Naive thymus-derived CD4-positive, alpha-beta T cell (primary cell): ENCODE measurements around the gene RAD51B. TPM values are rescaled to one million over a fixed set of nuclear protein-coding genes. Genes with fewer than 3 reads are reported as not detected.

Source experiments
- ATAC-seq: fragments of 150-1000 bp; cut with Tn5 transposase; 2 replicates; pipeline ENCODE4 v1.10.0; 2021; ENCODE audit warnings: mild to moderate bottlenecking, moderate library complexity
- CTCF ChIA-PET: fragments of 350-600 bp; sonication (Branson Sonifier 250); formaldehyde crosslinking; loops from one replicate; lab custom pipeline; 2021; ENCODE audit warnings: antibody characterized with exemption; lab: Charles Lee
- POLR2A ChIA-PET: fragments of 350-600 bp; sonication (Branson Sonifier 250); formaldehyde crosslinking; loops from one replicate; lab custom pipeline; 2021; ENCODE audit warnings: antibody characterized with exemption, inconsistent platforms; lab: Charles Lee
- DNase-seq, 9 donors: peaks; one replicate each; pipeline versions ENCODE4 v3.0.0 to v3.0.0-alpha.2; 2020 to 2022; ENCODE audit warnings: mixed read lengths in 1 of 9
- H3K27ac ChIP-seq: one replicate; pipeline ENCODE4 v1.7.0; 2013; ENCODE audit warnings: mild to moderate bottlenecking, low read depth, low read length, moderate library complexity
- H3K27me3 ChIP-seq, 2 donors: one replicate each; pipeline ENCODE4 v1.7.0; 2013; ENCODE audit warnings: low read length in 2 of 2, mild to moderate bottlenecking in 2 of 2, moderate library complexity in 2 of 2; ENCODE audit not compliant: control insufficient read depth in 2 of 2, insufficient read depth in 2 of 2
- H3K36me3 ChIP-seq, 3 experiments: 1 replicate in 2 of 3; 2 replicates in 1 of 3; pipeline ENCODE4 v1.7.0; 2013; ENCODE audit warnings: low read length in 3 of 3, mild to moderate bottlenecking in 3 of 3, moderate library complexity in 1 of 3; ENCODE audit not compliant: insufficient read depth in 3 of 3, control insufficient read depth in 2 of 3
- H3K4me1 ChIP-seq, 2 donors: one replicate each; pipeline ENCODE4 v1.7.0; 2013; ENCODE audit warnings: low read length in 2 of 2, mild to moderate bottlenecking in 2 of 2, moderate library complexity in 1 of 2; ENCODE audit not compliant: control insufficient read depth in 2 of 2, insufficient read depth in 2 of 2
- H3K4me3 ChIP-seq: 2 replicates; pipeline ENCODE4 v1.7.0; 2013; ENCODE audit warnings: mild to moderate bottlenecking, low read length
- H3K9me3 ChIP-seq, 3 experiments: 1 replicate in 2 of 3; 2 replicates in 1 of 3; pipeline ENCODE4 v1.7.0; 2013; ENCODE audit warnings: low read length in 3 of 3; ENCODE audit not compliant: control insufficient read depth in 2 of 3
- H3K27ac Mint-ChIP-seq, 9 donors: one replicate each; pipeline ENCODE4 v1.8.0; 2020 to 2022; ENCODE audit warnings: mixed read lengths in 9 of 9, mild to moderate bottlenecking in 8 of 9, moderate library complexity in 5 of 9, inconsistent platforms in 2 of 9
- H3K27me3 Mint-ChIP-seq, 5 donors: one replicate each; pipeline ENCODE4 v1.8.0; 2021 to 2022; ENCODE audit warnings: mixed read lengths in 5 of 5, mild to moderate bottlenecking in 1 of 5
- H3K36me3 Mint-ChIP-seq, 5 donors: one replicate each; pipeline ENCODE4 v1.8.0; 2020 to 2022; ENCODE audit warnings: mixed read lengths in 5 of 5, mild to moderate bottlenecking in 3 of 5, inconsistent platforms in 1 of 5
- H3K4me1 Mint-ChIP-seq, 7 donors: one replicate each; pipeline ENCODE4 v1.8.0; 2020 to 2022; ENCODE audit warnings: mixed read lengths in 7 of 7, mild to moderate bottlenecking in 3 of 7, inconsistent platforms in 1 of 7
- H3K4me3 Mint-ChIP-seq, 10 donors: one replicate each; pipeline ENCODE4 v1.8.0; 2020 to 2022; ENCODE audit warnings: mild to moderate bottlenecking in 10 of 10, mixed read lengths in 10 of 10, moderate library complexity in 6 of 10, inconsistent platforms in 2 of 10
- H3K9me3 Mint-ChIP-seq, 11 donors: one replicate each; pipeline ENCODE4 v1.8.0; 2020 to 2022; ENCODE audit warnings: mixed read lengths in 11 of 11, mild to moderate bottlenecking in 4 of 11, inconsistent platforms in 1 of 11, moderate library complexity in 1 of 11
- intact Hi-C, 2 donors: fragments of 100-400 bp; cut with micrococcal nuclease; formaldehyde crosslinking; loops; one replicate each; pipeline ENCODE4 v1.15.1; 2023
- polyA plus RNA-seq, 2 donors: library from polyadenylated mRNA; unstranded; fragments of 300-500 nt; fragmentation: Illumina TruSeq; gene quantifications; one replicate each; pipeline ENCODE4 v1.2.3, GENCODE V29; 2021
- total RNA-seq, 6 experiments: library from RNA in 5 of 6; stranded (reverse) in 5 of 6; gene quantifications; 1 replicate in 5 of 6; 2 replicates in 1 of 6; pipeline ENCODE4 v1.2.3 and lab custom pipeline; 2021 to 2026

RAD51B gene
- total and polyA plus RNA-seq, 7 experiments from 2014 or later, result 15.0 to 42.2 (median 28.8) TPM

- Mint-ChIP-seq H3K27ac (no peak overlapping the region), H3K27me3 (no peaks in the 10 kb centered on the region), H3K9me3 (peaks cover 0 to 5% (median 0%) of the 10 kb centered on the region in 11 donors), H3K4me1 (peaks cover 4 to 32% (median 27%) of the 10 kb centered on the region in 7 donors), H3K36me3 (no peaks in the 10 kb centered on the region), H3K4me3 (no peak overlapping the region)
- no peaks in the 10 kb centered on the region for H3K36me3 ChIP-seq
- intact Hi-C loops, result no loop called here
- ATAC-seq (no peak), DNase-seq (no peak)
- no peaks in the 10 kb centered on the region for H3K27me3 ChIP-seq
- POLR2A ChIA-PET, result no interaction called here
- H3K4me1 ChIP-seq, result peaks cover 0 to 3% of the 10 kb centered on the region in 2 donors
- CTCF ChIA-PET, result no interaction called here
- H3K4me3 ChIP-seq, result no peak overlapping the region
- no peak overlapping the region for H3K27ac ChIP-seq
- H3K9me3 ChIP-seq, result no peaks in the 10 kb centered on the region
Observed at GRCh38 chr14:68653108-68653507, 833.5 kb downstream of the RAD51B start.

- ATAC-seq (no peak), DNase-seq (no peak)
- intact Hi-C loops, result no loop called here
- CTCF ChIA-PET, result no interaction called here
- no peaks in the 10 kb centered on the region for H3K27me3 ChIP-seq
- peaks cover 0 to 3% (median 0%) of the 10 kb centered on the region in 5 donors for H3K36me3 Mint-ChIP-seq
- peak overlapping the region in 2 of 9 donors; percentile 30 to 32 for H3K27ac Mint-ChIP-seq
- no peaks in the 10 kb centered on the region for H3K27me3 Mint-ChIP-seq
- no peak overlapping the region for H3K4me3 ChIP-seq
- no peaks in the 10 kb centered on the region for H3K36me3 ChIP-seq
- peak overlapping the region in 2 of 10 donors; percentile 13 to 58 for H3K4me3 Mint-ChIP-seq
- no peaks in the 10 kb centered on the region for H3K9me3 ChIP-seq
- H3K4me1 Mint-ChIP-seq, result peaks cover 4 to 32% (median 27%) of the 10 kb centered on the region in 7 donors
- POLR2A ChIA-PET, result interaction anchor here (0.6 kb wide), 1 partner anchor 111 kb away, joined by 3 read pairs; no protein-coding TSS in a partner anchor
- peaks cover 0 to 3% of the 10 kb centered on the region in 2 donors for H3K4me1 ChIP-seq
- H3K9me3 Mint-ChIP-seq, result peaks cover 0 to 5% (median 0%) of the 10 kb centered on the region in 11 donors
- H3K27ac ChIP-seq, result no peak overlapping the region
Observed at GRCh38 chr14:68653804-68654203, 834.2 kb downstream of the RAD51B start.

DNA sequence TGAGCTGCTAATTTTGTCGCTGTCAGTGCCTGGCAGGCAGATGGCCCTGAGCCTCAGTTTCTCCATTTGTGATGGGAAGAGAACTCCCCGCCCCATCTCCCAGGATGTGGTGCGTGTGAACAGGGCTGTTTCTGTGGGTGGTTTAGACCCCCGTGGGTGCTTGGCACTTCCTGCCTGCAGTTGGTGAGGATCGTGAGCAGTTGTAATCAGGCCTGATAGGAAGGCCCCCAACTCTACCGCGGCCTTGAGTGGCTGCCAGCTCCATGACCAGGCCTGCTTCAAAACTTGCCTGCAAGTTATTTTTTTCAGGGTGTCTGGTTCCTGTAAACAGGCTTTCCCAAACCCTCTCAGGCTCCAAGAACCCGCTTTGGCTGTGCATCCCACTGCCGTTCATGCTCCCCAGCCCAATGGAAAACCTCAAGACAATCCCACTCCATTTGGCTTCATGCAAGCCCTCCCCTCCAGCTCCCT, 834.9 kb downstream of the RAD51B start:
- ChIA-PET CTCF (interaction anchor here (0.6 kb wide), 1 partner anchor 635 kb away, joined by 4 read pairs; no protein-coding TSS in a partner anchor), POLR2A (interaction anchor here (0.6 kb wide), 1 partner anchor 111 kb away, joined by 3 read pairs; no protein-coding TSS in a partner anchor)
- H3K9me3 Mint-ChIP-seq, result peaks cover 0 to 5% (median 0%) of the 10 kb centered on the region in 11 donors
- Histone ChIP-seq H3K36me3 (no peaks in the 10 kb centered on the region), H3K4me1 (peaks cover 0 to 3% of the 10 kb centered on the region in 2 donors), H3K27me3 (no peaks in the 10 kb centered on the region), H3K9me3 (no peaks in the 10 kb centered on the region), H3K4me3 (no peak overlapping the region), H3K27ac (no peak overlapping the region)
- DNase-seq (no peak), ATAC-seq (no peak)
- H3K4me1 Mint-ChIP-seq, result peaks cover 4 to 32% (median 27%) of the 10 kb centered on the region in 7 donors
- H3K27me3 Mint-ChIP-seq, result no peaks in the 10 kb centered on the region
- H3K4me3 Mint-ChIP-seq, result no peak overlapping the region
- peaks cover 0 to 3% (median 0%) of the 10 kb centered on the region in 5 donors for H3K36me3 Mint-ChIP-seq
- H3K27ac Mint-ChIP-seq, result peak overlapping the region in 2 of 9 donors; percentile 32 to 41
- intact Hi-C loops, result no loop called here

GRCh38 chr14:68655021-68655831, 835.6 kb downstream of the RAD51B start:
- H3K9me3 ChIP-seq, result no peaks in the 10 kb centered on the region
- H3K4me3 ChIP-seq, result no peak overlapping the region
- Mint-ChIP-seq H3K9me3 (peaks cover 0 to 5% (median 0%) of the 10 kb centered on the region in 11 donors), H3K4me3 (no peak overlapping the region), H3K36me3 (peaks cover 0 to 3% (median 0%) of the 10 kb centered on the region in 5 donors), H3K27me3 (no peaks in the 10 kb centered on the region), H3K4me1 (peaks cover 4 to 32% (median 24%) of the 10 kb centered on the region in 7 donors), H3K27ac (peak overlapping the region in 3 of 9 donors; percentile 10 to 78 (median 39))
- intact Hi-C loops, result no loop called here
- H3K4me1 ChIP-seq, result peaks cover 0 to 3% of the 10 kb centered on the region in 2 donors
- POLR2A ChIA-PET, result no interaction called here
- no peak overlapping the region for H3K27ac ChIP-seq
- no peaks in the 10 kb centered on the region for H3K36me3 ChIP-seq
- no peak for DNase-seq
- ATAC-seq, result no peak
- CTCF ChIA-PET, result interaction anchor here (0.6 kb wide), 2 partner anchors 132 to 634 kb away, joined by 3 to 4 read pairs; no protein-coding TSS in a partner anchor
- no peaks in the 10 kb centered on the region for H3K27me3 ChIP-seq

- H3K36me3 ChIP-seq, result no peaks in the 10 kb centered on the region
- H3K9me3 ChIP-seq, result no peaks in the 10 kb centered on the region
- H3K4me1 ChIP-seq, result no peaks in the 10 kb centered on the region
- no peak overlapping the region for H3K4me3 ChIP-seq
- no peak overlapping the region for H3K27ac ChIP-seq
- CTCF ChIA-PET, result no interaction called here
- POLR2A ChIA-PET, result no interaction called here
- H3K4me1 Mint-ChIP-seq, result peaks cover 0 to 25% (median 18%) of the 10 kb centered on the region in 7 donors
- peaks cover 0 to 5% (median 0%) of the 10 kb centered on the region in 11 donors for H3K9me3 Mint-ChIP-seq
- H3K27ac Mint-ChIP-seq, result no peak overlapping the region
- ATAC-seq (no peak), DNase-seq (no peak)
- intact Hi-C loops, result no loop called here
- peaks cover 0 to 3% (median 0%) of the 10 kb centered on the region in 5 donors for H3K27me3 Mint-ChIP-seq
- peaks cover 0 to 3% (median 0%) of the 10 kb centered on the region in 5 donors for H3K36me3 Mint-ChIP-seq
- no peak overlapping the region for H3K4me3 Mint-ChIP-seq
- H3K27me3 ChIP-seq, result no peaks in the 10 kb centered on the region
Observed at GRCh38 chr14:68655911-68656316, 836.3 kb downstream of the RAD51B start.

- ATAC-seq, result no peak
- CTCF ChIA-PET, result no interaction called here
Observed at GRCh38 chr14:68656452-68656851, 836.9 kb downstream of the RAD51B start.

More at GRCh38 chr14:68656452-68656851, 836.9 kb downstream of the RAD51B start:
- Mint-ChIP-seq H3K9me3 (peaks cover 0 to 5% (median 0%) of the 10 kb centered on the region in 11 donors), H3K27ac (no peak overlapping the region), H3K4me3 (no peak overlapping the region), H3K36me3 (peaks cover 0 to 3% (median 0%) of the 10 kb centered on the region in 5 donors), H3K27me3 (peaks cover 0 to 4% (median 0%) of the 10 kb centered on the region in 5 donors), H3K4me1 (peaks cover 0 to 20% (median 17%) of the 10 kb centered on the region in 7 donors)
- H3K27ac ChIP-seq, result no peak overlapping the region
- no peak overlapping the region for H3K4me3 ChIP-seq
- no peaks in the 10 kb centered on the region for H3K4me1 ChIP-seq
- POLR2A ChIA-PET, result interaction anchor here (0.6 kb wide), 1 partner anchor 402 kb away, joined by 3 read pairs; no protein-coding TSS in a partner anchor
- no peaks in the 10 kb centered on the region for H3K36me3 ChIP-seq
- no peaks in the 10 kb centered on the region for H3K9me3 ChIP-seq
- intact Hi-C loops, result no loop called here
- DNase-seq, result no peak
- no peaks in the 10 kb centered on the region for H3K27me3 ChIP-seq
